Measurements from ENCODE around the gene PIAS1. TPM values are rescaled to one million over a fixed set of nuclear protein-coding genes. Genes with fewer than 3 reads are reported as not detected.

PIAS1 gene
- total and polyA plus RNA-seq, 12 donors: 5.8 to 37.9 (median 30.3) TPM

DNA sequence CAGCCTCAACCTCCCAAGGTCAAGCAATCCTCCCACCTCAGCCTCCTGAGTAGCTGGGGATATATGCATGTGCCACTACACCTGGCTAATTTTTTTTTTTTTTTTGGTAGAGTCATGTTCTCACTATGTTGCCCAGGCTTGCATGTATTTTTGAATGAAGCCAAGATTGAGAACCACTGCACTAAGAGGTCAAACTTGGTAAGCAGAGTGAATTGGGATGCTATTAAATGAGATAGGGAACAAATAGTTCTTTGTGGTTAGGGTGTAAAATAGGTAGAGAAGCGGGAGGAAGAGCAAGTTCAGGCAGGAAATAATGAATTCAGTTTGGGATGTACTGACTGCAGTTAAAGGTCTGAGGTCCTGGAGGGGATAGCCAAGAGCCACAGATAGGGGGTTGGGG lies 39.9 kb upstream of the PIAS1 start:
- WGBS, 2 donors: 84 to 94% methylated on average over 1 of the region's 1 CpG
- Histone ChIP-seq H3K4me3 (no peak overlapping the region), H3K9me3 (no peaks in the 10 kb centered on the region), H3K27me3 (no peaks in the 10 kb centered on the region), H3K27ac (no peak overlapping the region), H3K36me3 (no peaks in the 10 kb centered on the region), H3K4me1 (peaks cover 0 to 5% (median 0%) of the 10 kb centered on the region in 9 donors)
- TF ChIP-seq, protein P1, sequence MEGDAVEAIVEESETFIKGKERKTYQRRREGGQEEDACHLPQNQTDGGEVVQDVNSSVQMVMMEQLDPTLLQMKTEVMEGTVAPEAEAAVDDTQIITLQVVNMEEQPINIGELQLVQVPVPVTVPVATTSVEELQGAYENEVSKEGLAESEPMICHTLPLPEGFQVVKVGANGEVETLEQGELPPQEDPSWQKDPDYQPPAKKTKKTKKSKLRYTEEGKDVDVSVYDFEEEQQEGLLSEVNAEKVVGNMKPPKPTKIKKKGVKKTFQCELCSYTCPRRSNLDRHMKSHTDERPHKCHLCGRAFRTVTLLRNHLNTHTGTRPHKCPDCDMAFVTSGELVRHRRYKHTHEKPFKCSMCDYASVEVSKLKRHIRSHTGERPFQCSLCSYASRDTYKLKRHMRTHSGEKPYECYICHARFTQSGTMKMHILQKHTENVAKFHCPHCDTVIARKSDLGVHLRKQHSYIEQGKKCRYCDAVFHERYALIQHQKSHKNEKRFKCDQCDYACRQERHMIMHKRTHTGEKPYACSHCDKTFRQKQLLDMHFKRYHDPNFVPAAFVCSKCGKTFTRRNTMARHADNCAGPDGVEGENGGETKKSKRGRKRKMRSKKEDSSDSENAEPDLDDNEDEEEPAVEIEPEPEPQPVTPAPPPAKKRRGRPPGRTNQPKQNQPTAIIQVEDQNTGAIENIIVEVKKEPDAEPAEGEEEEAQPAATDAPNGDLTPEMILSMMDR (IDR thresholded peaks at IDR 0.05): no peak
- no peak for DNase-seq
- intact Hi-C loops (cut with DNase I): no loop called here
- ATAC-seq: no peak

DNA sequence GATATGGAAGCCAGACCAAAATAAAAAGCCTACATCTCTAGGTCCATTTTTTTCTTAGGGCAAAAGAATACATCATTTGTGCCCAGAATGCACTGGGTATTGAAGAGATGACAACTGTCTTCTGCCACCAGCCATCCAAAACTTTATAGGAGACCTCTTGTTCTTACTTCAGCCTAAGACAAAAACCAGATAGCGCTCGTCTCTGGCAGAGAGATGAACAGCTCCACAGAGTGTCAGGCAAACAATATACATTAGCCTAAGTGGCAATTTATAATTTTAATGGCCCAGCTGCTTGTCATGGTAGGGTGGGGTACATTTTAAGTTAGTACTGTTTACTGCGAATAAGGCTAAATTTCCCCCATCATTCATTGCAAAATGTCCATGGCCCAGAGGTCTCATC lies 38.9 kb upstream of the PIAS1 start:
- H3K36me3 ChIP-seq: no peaks in the 10 kb centered on the region
- DNase-seq (no peak), ATAC-seq (no peak)
- H3K27me3 ChIP-seq: no peaks in the 10 kb centered on the region
- H3K27ac ChIP-seq: no peak overlapping the region
- TF ChIP-seq, protein P1 (IDR thresholded peaks at IDR 0.05): no peak
- intact Hi-C loops (cut with DNase I): no loop called here
- 84 to 90% methylated on average over 3 of the region's 3 CpGs for WGBS, 2 donors
- no peaks in the 10 kb centered on the region for H3K4me1 ChIP-seq
- no peaks in the 10 kb centered on the region for H3K9me3 ChIP-seq
- H3K4me3 ChIP-seq: no peak overlapping the region

DNA sequence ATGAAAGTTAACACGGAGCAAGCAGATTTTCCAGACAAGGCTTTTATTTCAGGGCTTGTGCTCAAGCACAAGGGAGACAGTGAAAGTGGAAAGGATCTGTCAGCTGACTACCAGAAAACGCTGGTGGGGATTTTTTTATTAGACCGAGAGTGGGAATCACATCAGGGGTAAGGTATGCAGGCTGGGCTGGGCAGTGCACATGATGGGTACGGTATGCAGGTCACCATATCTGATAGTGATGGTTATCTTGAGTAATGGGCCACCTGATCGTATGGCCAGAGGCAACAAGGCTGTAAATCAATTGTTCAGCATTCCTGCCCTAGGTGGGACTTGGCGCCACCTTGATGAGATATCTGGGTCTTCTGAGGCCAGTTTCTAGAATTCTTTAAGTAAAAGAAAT lies 36.9 kb upstream of the PIAS1 start:
- TF ChIP-seq, protein P1 (IDR thresholded peaks at IDR 0.05): no peak
- ATAC-seq: no peak
- DNase-seq: no peak
- Histone ChIP-seq H3K27ac (no peak overlapping the region), H3K4me1 (peaks cover 0 to 6% (median 0%) of the 10 kb centered on the region in 9 donors), H3K4me3 (no peak overlapping the region), H3K27me3 (no peaks in the 10 kb centered on the region), H3K36me3 (no peaks in the 10 kb centered on the region), H3K9me3 (no peaks in the 10 kb centered on the region)
- WGBS, 2 donors: 78 to 81% methylated on average over 6 of the region's 6 CpGs
- intact Hi-C loops (cut with DNase I): no loop called here

DNA sequence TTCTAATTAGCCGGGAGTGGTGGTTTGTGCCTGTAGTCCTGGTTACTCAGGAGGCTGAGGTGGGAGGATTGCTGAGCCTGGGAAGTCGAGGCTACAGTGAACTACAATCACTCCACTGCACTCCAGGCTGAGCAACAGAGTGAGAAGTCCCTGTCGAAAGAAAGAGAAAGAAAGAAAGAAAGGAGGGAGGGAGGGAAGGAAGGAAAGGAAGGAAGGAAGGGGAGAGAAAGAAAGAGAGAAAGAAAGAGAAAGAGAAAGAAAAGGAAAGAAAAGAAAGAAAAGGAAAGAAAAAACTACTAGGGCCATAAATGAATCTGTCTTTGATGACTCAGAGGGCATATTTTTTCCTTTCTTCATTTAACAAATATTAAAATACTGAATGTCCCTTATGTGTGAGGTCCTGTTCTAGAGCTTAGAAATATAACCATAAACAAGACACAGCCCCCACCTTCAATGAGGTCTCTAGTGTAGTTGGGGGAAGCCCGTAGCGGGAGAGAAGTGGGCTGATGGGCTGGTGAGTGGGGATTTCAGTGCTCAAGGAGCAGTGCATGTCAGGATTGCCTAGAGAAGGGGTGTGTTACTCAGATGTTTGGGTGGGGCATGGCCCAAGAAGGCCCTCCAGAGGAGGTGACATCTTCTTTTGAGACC lies 35.2 kb upstream of the PIAS1 start:
- H3K4me3 ChIP-seq: no peak overlapping the region
- intact Hi-C loops (cut with DNase I): no loop called here
- 90 to 92% methylated on average over 5 of the region's 5 CpGs for WGBS, 2 donors
- no peaks in the 10 kb centered on the region for H3K27me3 ChIP-seq
- TF ChIP-seq, protein P1 (IDR thresholded peaks at IDR 0.05): no peak
- peaks cover 0 to 17% (median 0%) of the 10 kb centered on the region in 9 donors for H3K4me1 ChIP-seq
- H3K27ac ChIP-seq: no peak overlapping the region
- DNase-seq (no peak), ATAC-seq (no peak)
- H3K9me3 ChIP-seq: no peaks in the 10 kb centered on the region
- H3K36me3 ChIP-seq: no peaks in the 10 kb centered on the region

All from heart right ventricle (tissue), 16 donors.